ENCODE results near the gene TGFBR3L. TPM values are rescaled to one million over a fixed set of nuclear protein-coding genes. Genes with fewer than 3 reads are reported as not detected.

The TGFBR3L gene
- total and polyA plus RNA-seq, 2 of the 8 experiments (the other 6 are each of a cell fraction or from before 2014, with no cell fraction given), result 3.1 to 3.7 TPM

GRCh38 chr19:7904074-7905020, 10.3 kb upstream of the TGFBR3L start (continued):
- TF ChIP-seq FOSL1 (IDR thresholded peaks at IDR 0.05; ENCODE audit: insufficient read depth, low read depth, low read length) (no peak), POU5F1 (IDR thresholded peaks at IDR 0.05; ENCODE audit: low read depth, low read length) (no peak), HDAC2 (IDR thresholded peaks at IDR 0.05; ENCODE audit: borderline replicate concordance in 1 of 2, low read depth in 2 of 2, low read length in 2 of 2) (peak in 1 of 2 experiments; percentile 50; a peak in 1 of 4 replicates), HDAC6 (IDR thresholded peaks at IDR 0.05; ENCODE audit: low read depth, low read length) (no peak), CEBPB (IDR thresholded peaks at IDR 0.05; ENCODE audit: low read depth, low read length) (no peak)
- TF ChIP-seq, protein P1, sequence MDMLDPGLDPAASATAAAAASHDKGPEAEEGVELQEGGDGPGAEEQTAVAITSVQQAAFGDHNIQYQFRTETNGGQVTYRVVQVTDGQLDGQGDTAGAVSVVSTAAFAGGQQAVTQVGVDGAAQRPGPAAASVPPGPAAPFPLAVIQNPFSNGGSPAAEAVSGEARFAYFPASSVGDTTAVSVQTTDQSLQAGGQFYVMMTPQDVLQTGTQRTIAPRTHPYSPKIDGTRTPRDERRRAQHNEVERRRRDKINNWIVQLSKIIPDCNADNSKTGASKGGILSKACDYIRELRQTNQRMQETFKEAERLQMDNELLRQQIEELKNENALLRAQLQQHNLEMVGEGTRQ (IDR thresholded peaks at IDR 0.05; ENCODE audit: low read length), result no peak

Data from H1 (cell line).